C4-2B (cell line): ENCODE data around the gene ELAVL1.

Experiments used
- CTCF ChIP-seq: fragments of 450-650 bp; conservative IDR thresholded peaks from 2 replicates; pipeline ENCODE4 v1.5.1; 2017; ENCODE audit warnings: mild to moderate bottlenecking
- ZFX ChIP-seq: fragments of 450-650 bp; IDR thresholded peaks from 2 replicates; pipeline ENCODE4 v1.6.1; 2017

GRCh38 chr19:7947939-7948338, 57.5 kb downstream of the ELAVL1 start:
- TF ChIP-seq CTCF: no peak
- no peak for TF ChIP-seq ZFX
